ENCODE results near the gene PSD2.
"Not testable (repeated sequence)": the region's sequence is repeated elsewhere in the genome, so short reads cannot be mapped to it uniquely, and the experiment has no call there.

Gene PSD2

DNA sequence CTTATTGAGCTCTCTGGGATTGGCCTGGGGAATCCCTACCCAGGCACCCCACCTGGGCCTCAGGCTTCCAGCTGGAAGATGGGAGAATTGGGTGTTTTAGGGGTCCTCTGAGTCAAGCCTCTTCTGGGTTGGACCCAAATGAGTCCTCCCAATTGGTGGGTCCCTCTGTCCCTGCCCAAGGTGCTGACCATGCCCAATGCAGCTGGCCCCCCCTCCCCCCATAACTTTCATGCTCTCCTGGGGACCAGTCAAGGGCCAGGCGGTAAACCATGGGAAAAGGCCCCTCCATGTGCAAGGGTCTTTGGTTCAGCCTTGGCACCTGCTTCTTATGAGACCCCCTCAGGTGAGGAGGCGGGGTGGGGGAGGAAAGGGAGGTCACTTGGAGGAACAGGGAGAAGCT lies 3.4 kb upstream of the PSD2 start:
- no peak for DNase-seq

DNA sequence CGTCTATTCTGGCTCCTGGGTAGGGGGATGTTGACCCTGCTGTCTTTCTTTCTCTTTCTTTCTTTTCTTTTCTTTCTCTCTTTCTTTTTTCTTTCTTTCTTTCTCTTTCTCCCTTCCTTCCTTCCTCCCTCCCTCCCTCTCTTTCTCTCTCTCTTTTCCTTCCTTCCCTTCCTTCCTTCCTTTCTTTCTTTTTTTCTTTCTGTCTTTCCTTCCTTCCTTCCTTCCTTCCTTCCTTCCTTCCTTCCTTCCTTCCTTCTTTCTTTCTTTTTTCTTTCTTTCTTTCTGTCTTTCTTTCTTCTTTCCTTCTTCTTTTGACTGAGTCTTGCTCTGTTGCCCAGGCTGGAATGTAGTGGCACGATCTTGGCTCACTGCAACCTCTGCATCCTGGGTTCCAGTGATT lies 3.0 kb upstream of the PSD2 start:
- DNase-seq, result not testable (repeated sequence)

GRCh38 chr5:139794067-139794846 lies 1.4 kb upstream of the PSD2 start:
- no peak for DNase-seq

DNA sequence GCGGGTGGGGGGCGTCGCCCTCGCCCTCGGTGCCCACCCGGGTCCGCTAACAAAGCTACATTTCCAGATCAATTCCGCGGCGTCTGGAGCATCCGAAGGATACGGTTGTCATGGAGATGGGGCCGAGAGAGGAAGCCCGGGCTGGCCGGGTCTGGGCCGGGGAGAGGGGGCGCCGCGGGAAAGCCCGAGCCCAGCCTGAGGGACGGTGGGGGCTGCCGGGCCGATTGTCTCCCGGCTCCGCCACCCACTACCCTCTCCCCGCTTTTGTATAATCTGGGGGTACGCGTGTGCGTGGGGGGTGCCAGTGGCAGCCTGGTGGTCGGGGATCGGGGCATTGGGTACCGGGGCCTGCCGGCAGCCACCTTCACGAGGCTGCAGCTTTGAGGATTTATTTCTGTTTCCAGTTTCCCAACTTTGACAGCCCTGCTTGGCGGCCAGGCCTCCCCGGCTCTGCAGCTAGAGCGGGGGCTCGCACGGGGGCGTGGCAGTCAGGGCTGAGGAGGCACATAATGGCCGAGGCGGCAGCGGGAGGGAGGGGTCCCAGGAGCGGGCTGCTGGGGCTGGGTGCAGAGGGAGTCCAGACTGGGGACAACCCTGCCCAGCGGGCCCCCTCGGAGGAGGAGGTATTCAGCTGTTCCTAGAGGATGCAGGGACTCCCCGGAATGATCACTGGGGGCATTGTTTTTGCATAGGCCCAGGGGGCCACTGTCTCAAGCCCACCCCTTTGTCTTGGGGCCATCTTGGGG lies 626 bp downstream of the PSD2 start:
- DNase-seq, result no peak

GRCh38 chr5:139797335-139797734 lies 1.7 kb downstream of the PSD2 start:
- DNase-seq, result no peak

- no peak for DNase-seq
Observed at GRCh38 chr5:139797856-139798510, 2.4 kb downstream of the PSD2 start.

GRCh38 chr5:139798883-139799282 lies 3.3 kb downstream of the PSD2 start:
- no peak for DNase-seq

DNA sequence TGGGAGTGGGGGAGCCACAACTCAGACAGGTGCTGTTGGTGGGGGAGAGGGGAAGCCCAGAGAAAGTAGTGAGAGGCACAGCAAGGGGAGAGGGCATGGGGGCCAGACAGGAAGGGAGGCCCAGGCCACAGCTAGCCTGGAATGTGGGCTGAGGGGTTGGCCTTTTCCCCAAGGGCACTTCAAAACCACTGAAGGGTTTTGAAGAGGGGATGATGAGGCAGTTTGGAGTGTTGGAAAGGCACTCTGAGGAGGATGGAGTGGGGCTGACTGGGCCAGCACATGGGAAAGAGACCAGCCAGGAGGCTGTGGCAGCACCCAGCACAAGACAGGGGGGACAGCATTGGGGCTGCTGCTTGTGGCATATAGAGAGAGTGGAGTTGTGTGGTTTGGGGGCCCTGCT lies 3.8 kb downstream of the PSD2 start:
- DNase-seq, result no peak

DNA sequence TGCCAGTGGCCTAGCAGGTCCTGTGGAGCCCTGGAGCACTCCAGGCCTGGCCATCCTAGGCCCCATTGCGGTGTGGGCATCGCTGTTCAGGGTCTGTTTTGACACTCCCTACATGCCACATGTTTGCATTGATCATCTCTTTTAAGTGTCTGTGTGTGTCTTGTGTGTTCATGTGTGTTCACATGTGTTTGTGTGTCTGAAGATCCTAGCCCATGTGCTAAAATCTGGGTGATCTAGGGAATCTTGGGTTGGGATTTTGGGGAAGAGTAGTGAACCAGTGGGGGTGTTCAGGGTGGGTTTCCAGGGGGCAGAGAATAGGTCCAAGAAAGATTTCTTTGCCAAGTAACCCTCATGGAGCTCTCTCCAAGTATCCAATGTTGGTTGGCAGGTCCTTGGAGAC lies 8.4 kb downstream of the PSD2 start:
- no peak for DNase-seq

DNA sequence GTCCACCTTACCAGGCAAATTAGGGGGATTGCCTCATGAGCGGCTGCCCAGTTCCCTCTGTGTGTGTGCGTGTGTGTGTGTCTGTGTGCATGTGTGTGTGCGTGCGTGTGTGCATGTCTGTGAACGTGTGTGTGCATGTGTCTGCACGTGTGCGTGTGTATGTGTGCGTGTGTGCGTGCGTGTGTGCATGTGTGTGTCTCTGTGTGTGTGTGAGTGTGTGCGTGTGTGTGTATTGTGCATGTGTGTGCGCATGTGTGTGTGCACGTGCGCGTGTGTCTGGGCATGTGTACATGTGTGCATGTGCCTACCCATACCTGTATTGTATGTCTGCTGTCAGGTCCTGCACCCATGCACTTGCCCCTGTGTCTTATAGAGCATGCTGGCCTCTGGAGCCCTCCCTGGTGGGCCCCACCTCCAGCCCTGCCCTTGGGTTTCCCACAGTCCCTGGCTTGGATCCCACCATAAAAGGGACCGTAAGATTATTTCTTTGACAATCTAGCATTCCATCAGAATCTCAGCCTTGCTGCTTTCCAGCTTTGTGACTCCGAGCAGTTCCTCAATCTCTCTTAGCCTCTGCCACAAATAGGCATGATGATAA lies 9.3 kb downstream of the PSD2 start:
- no peak for DNase-seq

DNA sequence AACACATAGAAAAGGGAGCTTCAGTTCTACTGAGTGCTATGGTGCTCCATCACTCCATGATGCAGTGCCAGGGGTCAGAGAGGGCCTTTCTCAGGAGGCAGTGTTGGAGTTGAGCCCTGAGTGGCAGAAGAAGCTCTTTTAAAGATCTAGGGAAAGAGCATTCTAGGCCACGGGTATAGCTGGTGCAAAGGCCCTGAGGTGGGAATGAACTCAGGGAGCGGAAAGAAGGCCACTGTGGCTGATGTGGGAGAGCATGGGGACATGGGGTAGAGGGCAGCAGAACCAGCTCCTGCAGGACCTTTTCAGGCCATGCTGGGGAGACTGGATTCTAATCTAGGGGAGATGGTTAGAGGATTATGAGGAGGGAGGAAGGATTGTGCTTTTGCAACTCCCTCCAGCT lies 9.9 kb downstream of the PSD2 start:
- DNase-seq, result no peak

DNA sequence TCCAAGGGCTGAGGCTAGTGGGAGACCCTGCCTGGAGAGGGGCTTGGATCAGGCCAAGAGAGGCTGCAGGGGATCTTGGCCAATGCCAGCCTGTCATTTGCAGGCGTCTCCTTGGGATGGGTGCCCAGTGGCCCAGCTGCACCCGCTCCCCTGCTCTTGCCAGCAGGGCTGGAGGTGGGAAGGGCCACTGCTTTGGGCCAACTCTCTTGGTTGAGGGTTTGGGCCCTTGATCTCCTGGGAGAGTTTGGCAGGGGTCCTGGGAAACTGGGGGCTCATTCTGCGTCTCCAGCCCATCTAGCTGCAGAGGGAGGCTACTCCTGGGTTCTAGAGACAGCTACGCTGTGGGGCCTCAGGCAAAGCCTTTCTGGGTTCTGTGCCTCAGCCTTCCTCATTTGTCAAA lies 10.5 kb downstream of the PSD2 start:
- DNase-seq, result no peak

DNA sequence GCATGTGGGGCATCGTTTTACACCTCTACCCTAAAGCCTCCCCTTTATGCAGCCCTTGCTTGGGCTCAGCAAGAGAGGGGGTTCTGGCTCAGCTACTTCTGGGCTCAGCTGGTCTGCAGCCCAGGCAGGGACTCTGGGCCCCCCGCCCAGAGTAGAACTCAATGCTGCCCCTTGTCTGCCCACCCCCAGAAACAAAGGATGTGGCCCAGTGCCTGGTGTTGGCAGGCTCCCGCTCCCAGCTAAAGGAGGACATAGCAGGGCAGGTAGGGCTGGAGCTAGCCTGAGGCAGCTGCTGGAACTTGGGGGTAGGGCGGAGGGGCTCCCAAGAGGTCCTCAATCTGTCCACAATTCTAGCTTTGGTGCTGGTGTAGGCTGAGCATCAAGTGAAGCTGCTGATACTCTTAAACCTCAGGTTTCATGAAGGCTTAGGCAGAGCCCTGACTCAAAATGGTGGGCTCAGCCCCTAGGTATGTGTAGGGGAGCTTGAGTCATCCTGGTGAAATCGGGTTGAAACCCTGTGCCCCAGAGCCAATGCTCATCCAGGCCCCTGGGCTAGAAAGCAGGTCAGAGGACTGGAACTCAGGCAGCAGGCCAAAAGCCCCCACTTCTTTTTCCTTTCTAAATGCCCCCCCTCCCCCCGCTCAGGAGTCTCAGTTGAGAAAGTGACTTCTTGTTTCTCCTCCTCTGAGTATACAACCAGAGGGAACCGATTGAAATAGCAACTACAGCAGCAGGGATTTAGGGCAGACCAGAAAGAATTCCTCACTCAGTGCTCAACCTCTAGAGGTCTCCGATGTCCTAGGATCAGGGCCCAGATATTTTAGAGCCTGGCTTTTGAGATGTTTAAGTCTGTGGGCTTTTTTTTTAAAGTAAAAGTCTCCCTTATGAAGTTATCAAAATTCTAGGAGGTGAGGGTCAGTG lies 11.4 kb downstream of the PSD2 start:
- DNase-seq, result no peak

- no peak for DNase-seq
Observed at GRCh38 chr5:139807647-139808030, 12.0 kb downstream of the PSD2 start.

GRCh38 chr5:139808481-139809330 lies 13.1 kb downstream of the PSD2 start:
- peak; percentile 75 for DNase-seq

DNA sequence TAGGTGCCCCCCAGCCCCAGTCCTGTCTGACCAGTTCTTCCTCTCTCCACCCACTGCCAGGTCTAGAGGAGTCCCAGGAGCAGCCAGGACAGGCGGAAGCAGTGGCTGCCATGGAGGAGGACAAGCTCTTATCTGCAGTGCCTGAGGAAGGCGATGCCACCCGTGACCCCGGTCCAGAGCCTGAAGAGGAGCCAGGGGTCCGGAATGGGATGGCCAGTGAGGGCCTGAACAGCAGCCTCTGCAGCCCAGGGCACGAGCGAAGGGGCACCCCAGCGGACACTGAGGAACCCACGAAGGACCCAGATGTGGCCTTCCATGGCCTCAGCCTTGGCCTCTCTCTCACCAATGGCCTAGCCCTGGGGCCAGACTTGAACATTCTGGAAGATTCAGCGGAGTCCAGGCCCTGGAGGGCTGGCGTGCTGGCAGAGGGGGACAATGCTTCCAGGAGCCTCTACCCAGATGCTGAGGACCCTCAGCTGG lies 13.8 kb downstream of the PSD2 start:
- DNase-seq, result no peak

DNA sequence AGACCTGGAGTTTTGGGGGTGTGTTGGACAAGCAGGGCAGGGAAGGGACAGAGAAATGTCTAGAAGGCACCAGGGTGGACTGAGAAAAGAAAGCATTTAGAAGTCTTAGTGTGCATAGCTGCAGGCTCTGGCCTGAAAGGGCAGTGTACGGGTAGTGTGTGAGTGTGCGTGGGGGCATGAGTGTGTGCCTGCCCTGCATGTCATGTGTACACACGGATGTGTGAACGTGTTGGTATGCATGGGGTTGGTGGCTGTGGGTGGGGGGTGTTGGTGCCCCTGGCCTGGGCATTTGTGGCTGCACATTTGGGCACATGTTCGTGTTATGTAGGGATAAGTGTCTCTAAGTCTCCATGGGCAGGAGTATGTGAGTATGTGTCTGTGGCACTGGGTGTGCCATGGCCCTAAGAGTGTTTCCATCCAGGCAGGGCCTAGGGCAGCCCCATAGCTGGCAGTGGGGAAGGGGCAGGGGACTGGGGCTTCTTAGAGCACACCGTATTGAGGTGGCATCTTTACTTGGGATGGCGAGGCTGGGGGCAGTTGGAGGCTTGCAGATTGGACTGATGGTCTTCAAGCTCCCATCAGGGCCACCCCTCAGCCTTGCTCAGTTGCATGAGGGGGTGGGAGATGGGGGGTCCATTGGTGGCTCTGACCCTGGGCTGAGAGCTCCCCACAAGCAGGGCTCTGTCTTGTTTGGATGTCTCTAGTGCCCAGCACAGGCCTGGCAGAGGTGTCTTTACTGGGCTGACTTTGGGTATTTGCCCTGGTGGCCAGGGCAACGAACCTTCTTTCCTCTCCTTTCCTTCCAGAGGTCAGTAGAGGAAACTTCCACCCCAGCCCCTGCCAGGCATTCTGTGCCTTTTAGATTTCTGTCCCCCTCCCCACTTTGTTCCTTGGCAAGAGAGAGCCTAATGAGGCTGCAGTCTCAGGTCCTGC lies 15.0 kb downstream of the PSD2 start:
- no peak for DNase-seq

GRCh38 chr5:139811274-139811607 lies 15.6 kb downstream of the PSD2 start:
- DNase-seq, result no peak

DNA sequence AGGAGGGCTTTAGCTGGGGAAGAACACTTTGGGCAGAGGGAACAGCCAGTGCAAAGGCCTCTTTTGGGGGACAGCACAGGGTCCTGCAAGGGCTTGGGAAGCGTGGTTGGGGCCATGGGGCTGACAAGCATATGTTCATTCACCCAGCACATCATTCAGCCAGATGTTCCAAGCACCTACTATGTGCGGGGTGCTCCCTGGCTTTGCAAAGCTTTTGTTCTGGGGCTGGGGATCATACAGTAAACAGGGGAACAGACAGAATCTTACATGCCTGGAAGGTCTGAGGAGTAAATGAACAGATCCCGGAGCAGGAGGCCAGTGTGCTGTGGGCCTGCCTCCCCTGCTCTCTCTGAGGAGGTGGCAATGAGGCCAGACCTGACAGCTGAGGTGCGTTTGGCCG lies 16.7 kb downstream of the PSD2 start:
- DNase-seq, result no peak

Measured in activated CD8-positive, alpha-beta memory T cell treated with anti-CD3 and anti-CD28 coated beads, Interleukin-2, amount 50 U/mL, for 48 hours (primary cell).